ENCODE data around the gene KCNH1.

DNA sequence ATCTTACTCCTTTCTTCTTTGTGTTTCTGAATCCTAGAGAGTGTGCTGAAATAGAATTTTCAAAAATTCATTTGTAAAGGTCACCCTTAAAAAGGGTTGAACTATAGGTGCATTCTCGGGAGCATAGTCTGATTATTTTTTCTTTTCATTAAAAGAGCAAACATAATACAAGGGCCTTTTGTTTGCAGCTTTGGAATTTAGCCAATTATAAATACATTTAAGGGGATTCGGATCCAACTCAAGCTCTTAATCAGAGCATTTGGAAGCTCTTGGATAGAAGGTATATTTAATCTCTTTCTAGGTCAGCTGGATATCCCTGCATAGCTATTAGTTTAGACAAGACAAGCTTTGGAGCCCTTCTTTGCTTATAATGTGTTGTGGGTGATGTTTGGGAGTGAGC, 483.5 kb downstream of the KCNH1 start:
- no peak for TF ChIP-seq GTF2F1 (IDR thresholded peaks at IDR 0.05; ENCODE audit: low read depth, low read length)
- no peak for TF ChIP-seq TCF7L2 (IDR thresholded peaks at IDR 0.05; ENCODE audit: low read depth, low read length)
- TF ChIP-seq KLF10 (CRISPR knock-in tag; IDR thresholded peaks at IDR 0.05), result no peak
- no peak for TF ChIP-seq POLR2AphosphoS5 (IDR thresholded peaks at IDR 0.05; ENCODE audit: control insufficient read depth, insufficient read depth, low read depth, low read length)
- no peak for TF ChIP-seq PRPF4 (IDR thresholded peaks at IDR 0.05; ENCODE audit: insufficient read depth, low read depth, low read length, poor library complexity, severe bottlenecking)
- TF ChIP-seq ZZZ3 (IDR thresholded peaks at IDR 0.05), result no peak
- TF ChIP-seq CBX1 (IDR thresholded peaks at IDR 0.05; ENCODE audit: low read depth), result no peak
- TF ChIP-seq SIX5 (IDR thresholded peaks at IDR 0.05; ENCODE audit: borderline replicate concordance in 1 of 2, insufficient read depth in 1 of 2, low read depth in 1 of 2, low read length in 2 of 2), result no peak
- TF ChIP-seq CBX8 (IDR thresholded peaks at IDR 0.05; ENCODE audit: borderline replicate concordance, extremely low read depth, low read depth, low read length, poor library complexity, severe bottlenecking), result no peak
- no peak for TF ChIP-seq CTCF (IDR thresholded peaks at IDR 0.05 in 2 of 3, conservative IDR thresholded peaks at IDR 0.05 in 1 of 3; ENCODE audit: insufficient read depth in 2 of 3, low read depth in 1 of 3, low read length in 3 of 3)
- no peak for TF ChIP-seq MGA (IDR thresholded peaks at IDR 0.05)
- no peak for TF ChIP-seq AFF4 (CRISPR knock-in tag; IDR thresholded peaks at IDR 0.05)
- no peak for TF ChIP-seq ZNF217 (CRISPR knock-in tag; IDR thresholded peaks at IDR 0.05)
- no peak for TF ChIP-seq POLR2A (conservative IDR thresholded peaks at IDR 0.05)
